ENCODE data around the gene CPEB2. TPM values are rescaled to one million over a fixed set of nuclear protein-coding genes. Genes with fewer than 3 reads are reported as not detected.

The CPEB2 gene
- total RNA-seq, 4 donors from 2014 or later, result 12.5 to 24.3 (median 16.4) TPM

GRCh38 chr4:15015170-15015569 is 12.9 kb downstream of the CPEB2 start:
- TF ChIP-seq CTCF (IDR thresholded peaks at IDR 0.05) (no peak), POLR2A (IDR thresholded peaks at IDR 0.05) (no peak)
- 42 to 47% methylated on average over 1 of the region's 1 CpG for WGBS, 2 donors

GRCh38 chr4:15018361-15018760 is 16.1 kb downstream of the CPEB2 start:
- Histone ChIP-seq H3K4me1 (peaks cover 17 to 23% of the 10 kb centered on the region in 2 donors), H3K36me3 (no peaks in the 10 kb centered on the region), H3K27me3 (no peaks in the 10 kb centered on the region), H3K9me3 (no peaks in the 10 kb centered on the region), H3K4me3 (replicated peaks in 1 of 3) (no peak overlapping the region), H3K27ac (no peak overlapping the region)
- no peak for TF ChIP-seq POLR2A (IDR thresholded peaks at IDR 0.05)
- DNase-seq, result no peak
- intact Hi-C loops (cut with DNase I), result no loop called here

More at GRCh38 chr4:15015170-15015569, 12.9 kb downstream of the CPEB2 start:
- Histone ChIP-seq H3K27ac (peak overlapping the region in 1 of 3 donors; percentile 26), H3K27me3 (no peaks in the 10 kb centered on the region), H3K4me3 (replicated peaks in 1 of 3) (no peak overlapping the region), H3K4me1 (peaks cover 10 to 12% of the 10 kb centered on the region in 2 donors), H3K36me3 (no peaks in the 10 kb centered on the region), H3K9me3 (no peaks in the 10 kb centered on the region)
- intact Hi-C loops (cut with DNase I), result no loop called here
- DNase-seq, result no peak

GRCh38 chr4:15020502-15021286 is 18.4 kb downstream of the CPEB2 start:
- intact Hi-C loops (cut with DNase I), result no loop called here
- H3K4me3 ChIP-seq (replicated peaks in 1 of 3), result no peak overlapping the region
- no peaks in the 10 kb centered on the region for H3K27me3 ChIP-seq
- H3K4me1 ChIP-seq, result peaks cover 11 to 17% of the 10 kb centered on the region in 2 donors
- H3K27ac ChIP-seq, result peak overlapping the region in 1 of 3 donors; percentile 17
- 79 to 85% methylated on average over 7 of the region's 7 CpGs for WGBS, 2 donors
- no peak for DNase-seq
- H3K36me3 ChIP-seq, result no peaks in the 10 kb centered on the region
- TF ChIP-seq CTCF (IDR thresholded peaks at IDR 0.05) (no peak), POLR2A (IDR thresholded peaks at IDR 0.05) (no peak)
- H3K9me3 ChIP-seq, result no peaks in the 10 kb centered on the region

- Histone ChIP-seq H3K4me1 (peaks cover 11 to 17% of the 10 kb centered on the region in 2 donors), H3K36me3 (no peaks in the 10 kb centered on the region), H3K9me3 (no peaks in the 10 kb centered on the region), H3K27ac (no peak overlapping the region), H3K4me3 (replicated peaks in 1 of 3) (no peak overlapping the region), H3K27me3 (no peaks in the 10 kb centered on the region)
- intact Hi-C loops (cut with DNase I), result no loop called here
- TF ChIP-seq POLR2A (IDR thresholded peaks at IDR 0.05), result no peak
- TF ChIP-seq CTCF (IDR thresholded peaks at IDR 0.05), result no peak
- no peak for DNase-seq
- WGBS, 2 donors, result 43 to 44% methylated on average over 2 of the region's 2 CpGs
Measured at GRCh38 chr4:15021311-15021710, 19.0 kb downstream of the CPEB2 start.

GRCh38 chr4:15021946-15022345 is 19.7 kb downstream of the CPEB2 start:
- intact Hi-C loops (cut with DNase I), result no loop called here
- Histone ChIP-seq H3K4me3 (replicated peaks in 1 of 3) (no peak overlapping the region), H3K4me1 (peaks cover 11 to 17% of the 10 kb centered on the region in 2 donors), H3K9me3 (no peaks in the 10 kb centered on the region), H3K27me3 (no peaks in the 10 kb centered on the region), H3K36me3 (no peaks in the 10 kb centered on the region), H3K27ac (no peak overlapping the region)
- TF ChIP-seq POLR2A (IDR thresholded peaks at IDR 0.05) (no peak), CTCF (IDR thresholded peaks at IDR 0.05) (no peak)
- no peak for DNase-seq
- WGBS, 2 donors, result 83 to 84% methylated on average over 2 of the region's 2 CpGs

Data from thyroid gland (tissue), 4 donors.